ENCODE data around the gene ADH7. TPM values are rescaled to one million over a fixed set of nuclear protein-coding genes. Genes with fewer than 3 reads are reported as not detected.
A peak's percentile ranks its signal among the peaks of the same experiment; 100 is the strongest.

Gene ADH7
- total and polyA plus RNA-seq, 2 of the 13 experiments (the other 11 are each of a cell fraction or from before 2014, with no cell fraction given): not detected

DNA sequence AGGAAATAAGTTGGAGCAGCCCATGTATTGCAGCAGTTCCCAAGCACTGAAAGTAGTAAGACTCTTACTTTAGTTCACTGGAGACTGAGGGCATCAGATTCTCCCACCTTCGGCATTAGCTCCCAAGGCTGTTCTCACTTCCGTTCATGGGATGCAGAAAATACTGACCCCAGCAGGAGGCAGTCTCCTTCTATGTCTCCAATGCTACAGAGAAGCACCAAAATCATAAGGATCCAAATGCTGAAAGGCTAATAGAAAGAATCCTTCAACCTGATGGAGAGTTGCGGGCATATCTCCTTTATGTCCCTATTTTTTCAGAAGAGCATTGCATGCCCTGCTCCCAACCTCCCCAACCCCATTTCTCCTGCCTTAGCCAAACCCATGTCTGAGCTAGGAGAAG, 32.4 kb downstream of the ADH7 start:
- WGBS (ENCODE audit: low lambda C conversion rate): 97% methylated on average over 3 of the region's 3 CpGs
- no peak for ATAC-seq
- Histone ChIP-seq H3K4me1 (ENCODE audit: insufficient read depth, low read length) (peaks cover 44% of the 10 kb centered on the region), H3K36me3 (replicated peaks in 1 of 2; ENCODE audit: control insufficient read depth in 1 of 2, insufficient read depth in 2 of 2, low read length in 2 of 2) (no peaks in the 10 kb centered on the region), H3K27me3 (ENCODE audit: control insufficient read depth in 1 of 2, insufficient read depth in 2 of 2, low read length in 2 of 2) (no peaks in the 10 kb centered on the region), H3K9me3 (ENCODE audit: low read length) (peaks cover 5% of the 10 kb centered on the region; the same call in 1 of the 2 replicates), H3K9ac (ENCODE audit: insufficient read depth, low read depth, low read length) (0 out of 2 replicates have a peak overlapping the region, but pooled peaks have one; percentile 40), H3K79me2 (ENCODE audit: insufficient read depth, low read length) (no peaks in the 10 kb centered on the region), H3K4me3 (replicated peaks in 1 of 3; ENCODE audit: insufficient read depth in 1 of 3, low read depth in 2 of 3, low read length in 3 of 3) (no peak overlapping the region), H3K4me2 (ENCODE audit: low read depth, low read length) (no peak overlapping the region), H2AFZ (ENCODE audit: low read length) (peak overlapping the region; percentile 39), H4K20me1 (ENCODE audit: insufficient read depth, low read length) (no peaks in the 10 kb centered on the region), H3K27ac (ENCODE audit: extremely low read length, insufficient read depth, low read length) (peak overlapping the region; percentile 92)
- no TSS peak for BruUV-seq (replicated peaks)
- 0 out of 2 replicates have a peak, but pooled peaks have one; percentile 4 for TF ChIP-seq IKZF5 (CRISPR knock-in tag; IDR thresholded peaks at IDR 0.05)
- no peak for TF ChIP-seq FOSL1 (CRISPR knock-in tag; IDR thresholded peaks at IDR 0.05; ENCODE audit: borderline replicate concordance)
- 0 out of 2 replicates have a peak, but pooled peaks have one; percentile 30 for TF ChIP-seq REPIN1 (CRISPR knock-in tag; IDR thresholded peaks at IDR 0.05; ENCODE audit: borderline replicate concordance, low read depth)
- TF ChIP-seq SNRNP70 (IDR thresholded peaks at IDR 0.05; ENCODE audit: low read depth, low read length): no peak
- no peak for TF ChIP-seq ZNF776 (CRISPR knock-in tag; IDR thresholded peaks at IDR 0.05)
- TF ChIP-seq KDM6A (CRISPR knock-in tag; IDR thresholded peaks at IDR 0.05; ENCODE audit: low read depth): no peak
- peak; percentile 24; the same call in 1 of the 2 replicates for TF ChIP-seq EHMT2 (IDR thresholded peaks at IDR 0.05; ENCODE audit: borderline replicate concordance, low read depth, low read length)
- no peak for TF ChIP-seq NPAS2 (CRISPR knock-in tag; IDR thresholded peaks at IDR 0.05; ENCODE audit: borderline replicate concordance)
- TF ChIP-seq ZNF724P (CRISPR knock-in tag; IDR thresholded peaks at IDR 0.05; ENCODE audit: borderline replicate concordance): no peak
- TF ChIP-seq IRF2 (CRISPR knock-in tag; IDR thresholded peaks at IDR 0.05): 0 out of 2 replicates have a peak, but pooled peaks have one; percentile 34
- 0 out of 2 replicates have a peak, but pooled peaks have one; percentile 53 for TF ChIP-seq WIZ (CRISPR knock-in tag; IDR thresholded peaks at IDR 0.05)
- no peak for TF ChIP-seq TBX2 (CRISPR knock-in tag; IDR thresholded peaks at IDR 0.05; ENCODE audit: borderline replicate concordance)
- no peak for TF ChIP-seq ZFP37 (CRISPR knock-in tag; IDR thresholded peaks at IDR 0.05; ENCODE audit: borderline replicate concordance)
- no peak for TF ChIP-seq ZSCAN20 (CRISPR knock-in tag; IDR thresholded peaks at IDR 0.05; ENCODE audit: borderline replicate concordance)
- TF ChIP-seq ZBTB38 (CRISPR knock-in tag; IDR thresholded peaks at IDR 0.05): no peak
- TF ChIP-seq, protein P1, sequence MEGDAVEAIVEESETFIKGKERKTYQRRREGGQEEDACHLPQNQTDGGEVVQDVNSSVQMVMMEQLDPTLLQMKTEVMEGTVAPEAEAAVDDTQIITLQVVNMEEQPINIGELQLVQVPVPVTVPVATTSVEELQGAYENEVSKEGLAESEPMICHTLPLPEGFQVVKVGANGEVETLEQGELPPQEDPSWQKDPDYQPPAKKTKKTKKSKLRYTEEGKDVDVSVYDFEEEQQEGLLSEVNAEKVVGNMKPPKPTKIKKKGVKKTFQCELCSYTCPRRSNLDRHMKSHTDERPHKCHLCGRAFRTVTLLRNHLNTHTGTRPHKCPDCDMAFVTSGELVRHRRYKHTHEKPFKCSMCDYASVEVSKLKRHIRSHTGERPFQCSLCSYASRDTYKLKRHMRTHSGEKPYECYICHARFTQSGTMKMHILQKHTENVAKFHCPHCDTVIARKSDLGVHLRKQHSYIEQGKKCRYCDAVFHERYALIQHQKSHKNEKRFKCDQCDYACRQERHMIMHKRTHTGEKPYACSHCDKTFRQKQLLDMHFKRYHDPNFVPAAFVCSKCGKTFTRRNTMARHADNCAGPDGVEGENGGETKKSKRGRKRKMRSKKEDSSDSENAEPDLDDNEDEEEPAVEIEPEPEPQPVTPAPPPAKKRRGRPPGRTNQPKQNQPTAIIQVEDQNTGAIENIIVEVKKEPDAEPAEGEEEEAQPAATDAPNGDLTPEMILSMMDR (CRISPR knock-in tag; IDR thresholded peaks at IDR 0.05): peak; percentile 36; the same call in 1 of the 2 replicates
- no peak for TF ChIP-seq ARID4A (CRISPR knock-in tag; IDR thresholded peaks at IDR 0.05; ENCODE audit: borderline replicate concordance)
- no peak for DNase-seq (ENCODE audit: low spot score)
- ChIA-PET CTCF (ENCODE audit: low intra/inter-chr PET ratio, low total read pairs) (no interaction called here), POLR2A (interaction anchor here (0.9 to 3.3 kb wide), 21 partner anchors 16 to 1142 kb away, joined by 3 to 59 read pairs (median 6); partner anchors contain the start of genes ADH4, ADH5, ADH6 and METAP1)
- intact Hi-C loops (cut with micrococcal nuclease; ENCODE audit: unreplicated experiment): loop anchor here (5.0 to 10.0 kb wide), 2 partner anchors 185 to 468 kb away; partner anchors contain the start of gene ADH6
- in situ Hi-C loops (cut with HindIII; ENCODE audit: extremely low pct_ligation_motif_present, low pct_unique_long_range_greater_than_20kb): no loop called here
- no peak for FAIRE-seq

Data from HepG2 (cell line).